Mononuclear cell (primary cell): Measurements from ENCODE around the gene SAPCD2. TPM values are rescaled to one million over a fixed set of nuclear protein-coding genes. Genes with fewer than 3 reads are reported as not detected.
"Not testable (repeated sequence)": the region's sequence is repeated elsewhere in the genome, so short reads cannot be mapped to it uniquely, and the experiment has no call there.

ENCODE experiments used
- H3K27me3 ChIP-seq: 2 replicates; pipeline ENCODE4 v1.6.0; 2011; ENCODE audit warnings: low read length, control low read depth; ENCODE audit not compliant: insufficient read depth
- H3K4me1 ChIP-seq: 2 replicates; pipeline ENCODE4 v1.5.1; 2011; ENCODE audit warnings: mild to moderate bottlenecking, low read length, control low read depth; ENCODE audit not compliant: insufficient read depth
- H3K4me3 ChIP-seq: 2 replicates; pipeline ENCODE4 v1.5.1; 2011; ENCODE audit warnings: mild to moderate bottlenecking, low read length, moderate library complexity
- H3K9me3 ChIP-seq: 2 replicates; pipeline ENCODE4 v1.5.1; 2011; ENCODE audit warnings: low read depth, mild to moderate bottlenecking, control low read depth, low read length
- total RNA-seq: library from RNA; depleted of rRNA; stranded (reverse); fragments of >200 nt; gene quantifications from one replicate; pipeline ENCODE4 v1.2.3, GENCODE V29; 2012

SAPCD2 gene
- total RNA-seq, 1 donor: 3.3 TPM

DNA sequence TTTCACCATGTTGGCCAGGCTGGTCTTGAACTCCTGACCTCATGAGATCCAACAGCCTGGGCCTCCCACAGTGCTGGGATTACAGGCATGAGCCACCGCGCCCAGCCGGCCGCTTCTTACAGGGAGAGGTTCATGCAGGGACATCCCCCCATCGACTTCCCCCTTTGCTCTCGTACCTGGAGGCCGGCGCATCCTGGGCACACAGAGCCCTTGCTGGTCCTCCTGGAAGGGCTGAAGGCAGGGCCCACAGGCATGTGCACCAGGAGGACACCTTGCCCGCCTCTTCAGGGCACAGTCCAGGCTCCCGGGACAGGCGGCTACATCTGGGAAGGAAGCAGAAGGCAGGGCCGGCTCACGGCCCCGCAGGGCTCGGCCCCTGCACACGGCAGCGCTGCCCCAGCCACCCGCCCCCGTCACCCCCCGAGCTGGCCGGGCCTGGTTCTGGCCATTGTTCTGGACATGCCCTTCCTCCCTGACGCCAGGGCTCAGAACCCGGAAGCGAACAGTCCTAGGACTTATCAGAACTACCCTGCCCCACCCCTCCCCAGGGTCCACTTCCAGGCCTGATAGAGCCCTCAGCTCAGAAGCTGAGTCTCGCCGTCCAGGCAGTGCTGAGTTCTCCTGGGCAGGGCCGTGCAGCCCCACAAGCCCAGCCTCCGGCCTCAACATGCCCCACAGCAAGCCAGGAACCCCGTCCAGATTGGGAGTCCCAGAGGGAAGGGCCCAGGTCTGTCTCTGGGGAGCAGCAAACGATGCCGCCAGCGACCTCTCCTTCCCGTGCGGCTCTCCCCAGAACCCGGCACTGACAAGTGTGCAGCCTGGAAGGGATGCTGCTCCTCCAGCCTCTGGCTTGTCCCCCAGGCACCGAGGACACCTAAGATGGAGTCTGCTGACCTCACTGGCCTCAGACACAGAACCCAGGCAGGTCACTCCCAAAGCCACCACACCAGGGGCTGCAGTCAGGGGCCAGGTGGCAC is 27.3 kb downstream of the SAPCD2 start:
- Histone ChIP-seq H3K27me3 (peaks cover 40% of the 10 kb centered on the region), H3K9me3 (no peaks in the 10 kb centered on the region), H3K4me1 (peaks cover 31% of the 10 kb centered on the region), H3K4me3 (no peak overlapping the region)

DNA sequence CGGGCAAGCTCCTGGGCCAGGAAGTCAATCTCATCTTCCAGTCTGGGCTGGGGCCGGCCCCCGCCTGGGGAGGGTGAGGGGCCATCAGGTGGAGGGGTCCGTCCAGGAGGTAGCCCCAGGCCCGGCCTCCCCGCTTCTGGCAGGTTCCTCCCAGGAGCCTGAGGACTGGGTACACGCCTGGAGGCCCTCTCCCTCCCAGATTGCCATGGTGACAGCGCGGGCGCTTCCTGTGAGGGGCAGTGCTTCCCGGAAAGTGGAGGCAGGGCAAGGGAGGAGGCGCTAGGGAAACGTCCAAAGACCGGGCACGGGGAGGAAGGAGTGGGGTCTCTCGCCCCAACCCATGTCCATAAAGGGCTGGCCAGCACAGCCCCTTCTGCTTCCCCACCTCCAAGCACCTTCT is 29.2 kb downstream of the SAPCD2 start:
- no peaks in the 10 kb centered on the region for H3K9me3 ChIP-seq
- H3K4me1 ChIP-seq: peaks cover 24% of the 10 kb centered on the region
- H3K4me3 ChIP-seq: no peak overlapping the region
- H3K27me3 ChIP-seq: peaks cover 21% of the 10 kb centered on the region

DNA sequence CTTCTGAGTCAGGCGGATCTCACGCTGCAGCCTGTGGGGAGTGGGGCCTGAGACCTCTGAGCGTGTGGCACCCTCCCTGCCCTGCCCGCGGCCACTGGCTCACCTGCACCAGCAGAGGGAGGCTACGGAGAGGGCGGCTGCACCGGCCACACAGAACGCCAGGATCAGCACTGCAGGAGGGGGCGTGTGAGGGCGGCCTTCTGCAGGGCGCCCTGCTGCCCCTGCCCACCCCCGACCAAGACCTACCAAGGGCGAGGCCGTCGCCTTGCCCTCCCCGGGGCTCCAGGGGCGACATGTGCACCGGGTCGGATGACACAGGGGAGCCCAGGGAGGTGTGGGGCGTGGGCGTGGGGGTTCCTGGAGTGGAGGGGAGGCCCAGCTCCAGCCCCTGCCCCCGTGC is 29.8 kb downstream of the SAPCD2 start:
- H3K27me3 ChIP-seq: peaks cover 19% of the 10 kb centered on the region
- no peaks in the 10 kb centered on the region for H3K9me3 ChIP-seq
- no peak overlapping the region for H3K4me3 ChIP-seq
- peaks cover 25% of the 10 kb centered on the region for H3K4me1 ChIP-seq

DNA sequence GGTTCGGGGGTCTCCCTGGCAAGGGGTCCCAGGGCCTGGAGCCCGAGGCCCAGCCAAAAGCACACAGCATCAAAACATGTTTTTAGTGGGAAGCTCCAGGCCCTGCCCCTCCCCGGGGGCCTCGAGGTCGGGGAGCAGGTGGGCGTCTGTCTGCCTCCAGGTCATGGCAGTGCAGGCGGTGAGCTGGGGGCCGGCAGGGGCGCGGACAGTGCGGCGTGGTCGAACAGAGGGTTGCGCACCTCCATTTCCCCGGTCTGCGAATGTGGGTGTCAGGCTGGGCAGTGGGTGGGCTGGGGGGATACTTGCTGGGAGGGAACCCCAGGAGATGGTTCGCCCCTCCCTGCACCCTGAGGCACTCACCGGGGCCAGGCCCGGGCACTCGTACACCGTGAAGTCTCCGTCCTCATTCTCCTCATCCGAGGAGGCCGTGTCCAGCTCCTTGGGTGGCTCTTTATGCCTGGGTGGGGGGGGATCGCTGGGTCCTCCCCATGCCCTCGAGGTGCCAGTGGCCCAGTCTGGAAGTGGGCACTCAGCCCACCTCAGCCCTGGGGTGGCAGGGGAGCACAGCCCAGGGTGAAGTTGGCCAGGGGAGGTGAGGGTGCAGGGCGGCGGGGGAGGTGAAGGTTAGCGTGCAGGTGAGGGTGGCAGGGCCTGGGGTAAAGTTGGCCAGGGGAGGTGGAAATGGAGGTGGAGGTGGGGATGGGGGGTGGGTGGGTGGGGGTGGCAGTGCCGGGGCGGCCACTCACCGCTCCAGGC is 30.6 kb downstream of the SAPCD2 start:
- Histone ChIP-seq H3K4me3 (no peak overlapping the region), H3K27me3 (peaks cover 12% of the 10 kb centered on the region), H3K4me1 (peaks cover 25% of the 10 kb centered on the region), H3K9me3 (no peaks in the 10 kb centered on the region)

DNA sequence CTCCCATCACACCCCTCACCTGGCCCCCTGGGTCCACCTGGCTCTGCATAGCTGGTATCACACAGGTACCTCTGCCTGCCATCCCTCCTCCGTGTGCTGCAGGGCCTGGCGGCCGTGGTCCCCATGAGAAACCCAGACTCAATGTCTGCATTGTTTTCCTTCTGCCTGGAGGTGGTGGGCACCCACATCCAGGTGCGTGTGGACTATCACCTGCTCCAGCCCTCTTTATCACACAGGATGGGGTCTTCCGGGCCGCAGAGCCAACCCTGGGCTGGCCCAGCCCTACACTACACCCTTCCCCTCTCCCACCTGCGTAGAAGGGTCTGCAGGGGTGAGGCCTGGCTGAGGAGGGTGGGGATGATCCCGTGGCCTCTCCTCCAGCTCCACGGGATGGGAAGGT is 31.4 kb downstream of the SAPCD2 start:
- Histone ChIP-seq H3K9me3 (no peaks in the 10 kb centered on the region), H3K4me1 (peaks cover 23% of the 10 kb centered on the region), H3K27me3 (peaks cover 3% of the 10 kb centered on the region), H3K4me3 (no peak overlapping the region)

DNA sequence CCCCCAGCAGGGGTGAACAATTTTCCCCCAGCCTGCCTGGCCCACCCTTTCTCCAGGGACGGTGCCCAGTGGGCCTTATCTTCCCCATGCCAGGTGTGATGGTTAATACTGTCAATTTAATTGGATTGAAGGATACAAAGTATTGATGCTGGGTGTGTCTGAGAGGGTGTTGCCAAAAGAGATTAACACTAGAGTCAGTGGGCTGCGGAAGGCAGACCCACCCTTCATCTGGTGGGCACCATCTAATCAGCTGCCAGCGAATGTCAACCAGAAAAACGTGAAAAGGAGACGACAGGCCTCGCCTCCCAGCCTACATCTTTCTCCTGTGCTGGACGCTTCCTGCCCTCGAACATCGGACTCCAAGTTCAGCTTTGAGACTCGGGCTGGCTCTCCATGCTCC is 32.9 kb downstream of the SAPCD2 start:
- no peaks in the 10 kb centered on the region for H3K27me3 ChIP-seq
- peaks cover 33% of the 10 kb centered on the region for H3K4me1 ChIP-seq
- no peak overlapping the region for H3K4me3 ChIP-seq
- H3K9me3 ChIP-seq: no peaks in the 10 kb centered on the region

DNA sequence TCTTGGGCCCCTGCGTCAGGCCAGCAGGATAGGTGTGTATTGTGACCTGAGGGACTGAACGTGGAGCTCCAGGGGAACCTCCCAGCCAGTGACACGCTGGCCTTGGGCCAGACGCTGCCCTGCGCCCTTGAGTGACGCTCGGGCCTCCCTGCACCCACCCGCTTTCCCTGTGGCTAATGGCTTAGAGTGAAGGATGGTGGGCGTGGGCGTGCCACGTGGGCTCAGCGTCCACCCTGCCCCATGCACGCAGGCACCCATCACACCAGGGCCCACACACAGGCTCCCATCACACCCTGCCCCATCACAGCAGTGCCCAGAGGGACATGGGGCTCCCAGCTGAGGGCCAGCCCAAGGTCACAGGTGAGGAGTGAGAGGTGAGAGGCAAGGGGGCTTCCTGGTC is 33.3 kb downstream of the SAPCD2 start:
- Histone ChIP-seq H3K4me1 (peaks cover 37% of the 10 kb centered on the region), H3K27me3 (no peaks in the 10 kb centered on the region), H3K9me3 (no peaks in the 10 kb centered on the region), H3K4me3 (no peak overlapping the region)

DNA sequence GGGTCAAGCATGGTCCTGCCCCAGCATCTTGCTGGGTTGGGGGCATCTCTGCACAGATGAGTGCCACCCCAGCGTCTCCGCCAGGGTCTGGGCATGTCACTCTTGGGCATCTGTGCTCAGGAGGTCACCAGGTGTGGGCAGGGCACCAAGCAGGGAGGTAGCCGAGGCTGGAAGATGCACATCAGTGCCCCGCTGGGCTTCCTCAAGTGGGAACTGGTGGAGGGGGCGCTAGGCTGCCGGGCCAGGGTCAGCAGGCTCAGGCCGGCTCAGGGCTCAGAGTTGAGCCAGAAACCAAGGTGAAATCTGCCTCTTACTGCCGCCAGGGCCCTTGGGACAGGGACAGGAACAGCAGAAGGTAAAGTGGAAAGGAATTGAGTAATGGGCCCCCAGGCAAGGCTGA is 34.4 kb downstream of the SAPCD2 start:
- Histone ChIP-seq H3K9me3 (no peaks in the 10 kb centered on the region), H3K4me3 (no peak overlapping the region), H3K27me3 (no peaks in the 10 kb centered on the region), H3K4me1 (peaks cover 48% of the 10 kb centered on the region)

DNA sequence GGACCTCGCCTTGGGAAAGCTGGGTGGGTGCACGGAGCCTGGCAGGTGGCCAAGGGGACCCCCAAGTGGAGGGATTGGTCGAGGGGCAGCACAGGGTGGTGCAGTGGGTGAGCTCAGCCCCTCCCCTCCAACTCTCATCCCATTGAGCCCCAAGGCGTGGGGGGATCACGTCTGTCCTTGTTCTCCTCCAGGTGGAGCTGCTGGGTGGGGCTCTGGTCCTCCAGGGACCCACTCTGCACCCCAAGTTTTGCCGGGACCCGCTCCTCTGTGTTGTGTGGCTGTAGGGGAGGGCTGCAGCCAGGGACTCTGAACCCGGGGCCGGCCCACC is 34.9 kb downstream of the SAPCD2 start:
- Histone ChIP-seq H3K9me3 (no peaks in the 10 kb centered on the region), H3K27me3 (no peaks in the 10 kb centered on the region), H3K4me1 (peaks cover 53% of the 10 kb centered on the region), H3K4me3 (no peak overlapping the region)

DNA sequence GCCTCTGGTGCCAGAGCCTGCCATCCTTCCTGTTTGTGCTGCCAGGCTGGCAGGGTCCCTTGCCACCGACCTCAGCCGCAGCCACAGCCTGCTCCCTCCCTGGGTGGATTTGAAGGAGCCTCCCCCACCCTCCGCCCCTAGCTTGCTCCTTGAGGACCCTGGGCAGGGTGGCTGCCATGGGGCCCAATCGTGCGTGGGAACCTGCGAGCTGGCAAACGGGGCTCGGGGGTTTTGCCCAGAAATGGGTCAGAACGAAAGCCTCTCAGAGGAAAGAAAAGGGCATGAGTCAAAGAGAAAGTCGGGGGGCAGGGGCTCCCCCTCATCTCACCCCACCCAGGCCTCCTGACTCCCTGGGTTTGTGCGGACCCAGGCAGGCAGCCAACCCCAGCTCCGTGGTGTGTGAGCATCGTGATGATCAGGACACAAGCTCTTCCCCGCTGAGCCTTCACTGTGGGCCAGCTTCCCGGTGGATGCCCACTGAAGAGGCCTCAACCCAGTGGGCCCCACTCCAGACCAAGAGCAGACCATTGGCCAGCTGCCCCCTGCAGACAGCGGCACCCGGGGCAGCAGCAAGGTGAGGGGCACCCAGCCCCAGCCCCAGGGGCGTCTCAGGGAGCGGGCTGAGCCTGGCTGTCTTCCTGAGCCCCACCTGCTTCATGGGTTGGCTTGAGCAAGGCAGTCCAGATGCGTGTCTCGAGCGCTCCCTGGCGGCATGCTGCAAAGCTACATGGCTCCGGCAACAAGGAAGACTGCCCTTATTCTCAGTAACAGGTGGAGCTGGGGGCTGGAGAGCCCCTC is 35.4 kb downstream of the SAPCD2 start:
- peak overlapping the region; percentile 15 for H3K4me3 ChIP-seq
- no peaks in the 10 kb centered on the region for H3K27me3 ChIP-seq
- peaks cover 59% of the 10 kb centered on the region for H3K4me1 ChIP-seq
- no peaks in the 10 kb centered on the region for H3K9me3 ChIP-seq

DNA sequence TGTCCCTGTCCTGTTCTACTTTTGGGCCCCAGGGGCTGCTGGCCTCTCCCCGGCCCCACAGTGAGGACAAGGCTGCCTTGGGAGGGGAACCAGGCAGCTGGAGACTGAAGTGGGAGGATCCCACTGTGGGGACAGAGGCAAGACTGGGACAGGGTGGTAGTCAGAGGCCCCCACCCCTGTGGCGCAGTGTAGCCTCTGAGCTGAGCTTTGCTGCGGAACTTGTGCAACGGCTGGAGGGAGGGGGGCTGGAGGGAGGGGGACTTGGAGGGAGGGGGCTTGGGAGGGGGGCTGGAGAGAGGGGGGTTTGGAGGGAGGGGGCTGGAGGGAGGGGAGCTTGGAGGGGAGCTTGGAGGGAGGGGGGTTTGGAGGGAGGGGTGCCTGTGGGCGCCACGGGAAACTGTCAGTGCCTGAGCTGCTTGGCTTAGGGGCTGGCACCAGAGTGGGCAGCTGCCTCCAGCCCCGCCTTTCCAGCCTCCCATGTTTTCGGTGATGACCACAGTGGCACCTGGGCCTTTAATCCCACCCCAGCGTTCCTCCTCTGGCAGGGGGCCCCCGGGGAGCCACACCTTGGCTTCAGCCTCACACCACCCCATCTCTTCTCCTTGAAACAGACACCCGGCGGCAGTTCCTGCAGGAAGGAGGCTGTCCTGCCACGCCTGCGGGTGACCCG is 36.2 kb downstream of the SAPCD2 start:
- Histone ChIP-seq H3K27me3 (no peaks in the 10 kb centered on the region), H3K4me3 (peak overlapping the region; percentile 43), H3K4me1 (peaks cover 66% of the 10 kb centered on the region)

DNA sequence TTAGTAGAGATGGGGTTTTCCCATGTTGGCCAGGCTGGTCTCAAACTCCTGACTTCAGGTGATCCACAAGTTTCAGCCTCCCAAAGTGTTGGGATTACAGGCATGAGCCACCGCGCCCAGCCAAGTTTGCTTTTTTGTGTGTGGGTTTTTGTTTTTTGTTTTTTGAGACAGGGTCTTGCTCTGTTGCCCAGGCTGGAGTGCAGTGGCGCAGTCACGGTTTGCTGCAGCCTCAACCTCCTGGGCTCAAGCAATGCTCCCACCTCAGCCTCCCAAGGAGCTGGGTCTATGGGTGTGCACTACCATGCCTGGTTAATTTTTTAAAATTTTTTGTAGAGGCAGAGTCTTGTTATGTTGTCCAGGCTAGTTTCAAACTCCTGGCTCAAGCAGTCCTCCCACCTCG is 36.9 kb downstream of the SAPCD2 start:
- Histone ChIP-seq H3K4me3 (peak overlapping the region; percentile 43), H3K4me1 (peaks cover 73% of the 10 kb centered on the region)
- not testable (repeated sequence) for H3K9me3 ChIP-seq, H3K27me3 ChIP-seq

More for the DNA sequence above, 36.2 kb downstream of the SAPCD2 start:
- no peaks in the 10 kb centered on the region for H3K9me3 ChIP-seq

DNA sequence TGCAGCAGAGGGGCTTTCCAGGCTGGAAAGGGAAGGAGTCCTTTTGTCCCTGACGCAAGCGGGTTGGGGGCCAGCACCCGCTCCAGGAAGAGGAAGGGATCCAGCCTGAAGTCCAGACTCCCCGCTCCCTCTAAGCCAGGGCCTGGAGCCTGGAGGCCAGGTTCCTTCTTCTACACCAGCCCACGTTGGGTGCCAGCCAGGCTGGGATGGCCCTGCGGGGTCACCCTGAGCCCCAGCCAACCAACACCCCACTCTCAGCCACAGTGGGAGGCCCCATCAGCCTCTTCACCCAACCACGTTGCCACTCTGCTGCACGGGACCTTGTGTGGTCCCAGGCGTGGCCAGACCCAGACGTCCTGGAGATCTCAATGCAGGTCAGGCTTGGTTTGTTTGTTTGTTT is 37.5 kb downstream of the SAPCD2 start:
- peak overlapping the region; percentile 43 for H3K4me3 ChIP-seq
- H3K27me3 ChIP-seq: no peaks in the 10 kb centered on the region
- no peaks in the 10 kb centered on the region for H3K9me3 ChIP-seq
- H3K4me1 ChIP-seq: peaks cover 75% of the 10 kb centered on the region

DNA sequence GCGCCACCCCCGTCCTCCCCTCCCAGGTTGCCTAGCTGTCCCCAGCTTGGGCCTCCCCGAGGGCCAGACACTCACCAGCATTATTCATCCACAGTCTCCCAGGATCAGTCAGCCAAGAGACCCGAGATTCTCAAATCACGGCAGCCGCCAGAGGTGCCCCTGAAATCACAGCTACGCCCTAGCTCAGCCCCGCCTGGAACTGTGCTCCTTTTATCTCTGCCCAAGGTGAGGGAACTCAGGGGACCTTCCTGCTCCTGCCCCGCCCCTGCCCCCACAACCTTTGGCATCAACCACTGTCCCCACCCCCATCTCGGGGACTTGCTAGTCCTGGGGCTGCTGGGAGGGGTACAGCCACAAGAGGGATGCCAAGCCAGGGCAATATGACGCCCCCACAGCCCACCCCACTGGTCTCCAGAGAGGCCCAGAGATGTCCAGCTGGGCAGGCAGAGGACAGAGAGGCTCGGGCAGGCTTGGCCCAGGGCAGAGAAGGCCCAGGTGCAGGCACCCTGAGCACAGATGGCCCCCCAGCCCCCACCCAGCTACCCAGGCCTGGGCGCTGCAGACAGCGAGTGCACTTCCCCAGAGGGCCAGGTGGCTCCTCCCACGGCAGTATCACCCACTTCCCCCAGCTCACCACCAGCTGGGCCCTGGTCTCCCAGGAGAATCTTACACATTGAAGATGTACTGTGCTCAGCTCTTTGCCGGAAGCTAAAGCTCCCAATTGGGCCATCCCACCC is 38.3 kb downstream of the SAPCD2 start, which contains the start of gene FUT7:
TSS of gene FUT7 (minus strand) at position 185 of the 737 bp plus-strand sequence. CDS start at position 88, 97 bp downstream.
- Histone ChIP-seq H3K4me3 (peak within 1 kb of the TSS; percentile 43), H3K9me3 (no peaks in the 10 kb centered on the region), H3K4me1 (peaks cover 81% of the 10 kb centered on the region), H3K27me3 (no peaks in the 10 kb centered on the region)
